Measurements from ENCODE around the gene PCDHGC4.

DNA sequence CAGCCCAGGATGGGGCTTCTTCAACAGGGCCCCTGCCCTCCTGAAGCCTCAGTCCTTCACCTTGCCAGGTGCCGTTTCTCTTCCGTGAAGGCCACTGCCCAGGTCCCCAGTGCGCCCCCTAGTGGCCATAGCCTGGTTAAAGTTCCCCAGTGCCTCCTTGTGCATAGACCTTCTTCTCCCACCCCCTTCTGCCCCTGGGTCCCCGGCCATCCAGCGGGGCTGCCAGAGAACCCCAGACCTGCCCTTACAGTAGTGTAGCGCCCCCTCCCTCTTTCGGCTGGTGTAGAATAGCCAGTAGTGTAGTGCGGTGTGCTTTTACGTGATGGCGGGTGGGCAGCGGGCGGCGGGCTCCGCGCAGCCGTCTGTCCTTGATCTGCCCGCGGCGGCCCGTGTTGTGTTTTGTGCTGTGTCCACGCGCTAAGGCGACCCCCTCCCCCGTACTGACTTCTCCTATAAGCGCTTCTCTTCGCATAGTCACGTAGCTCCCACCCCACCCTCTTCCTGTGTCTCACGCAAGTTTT, 27.6 kb downstream of the PCDHGC4 start:
- TF ChIP-seq, protein P1, sequence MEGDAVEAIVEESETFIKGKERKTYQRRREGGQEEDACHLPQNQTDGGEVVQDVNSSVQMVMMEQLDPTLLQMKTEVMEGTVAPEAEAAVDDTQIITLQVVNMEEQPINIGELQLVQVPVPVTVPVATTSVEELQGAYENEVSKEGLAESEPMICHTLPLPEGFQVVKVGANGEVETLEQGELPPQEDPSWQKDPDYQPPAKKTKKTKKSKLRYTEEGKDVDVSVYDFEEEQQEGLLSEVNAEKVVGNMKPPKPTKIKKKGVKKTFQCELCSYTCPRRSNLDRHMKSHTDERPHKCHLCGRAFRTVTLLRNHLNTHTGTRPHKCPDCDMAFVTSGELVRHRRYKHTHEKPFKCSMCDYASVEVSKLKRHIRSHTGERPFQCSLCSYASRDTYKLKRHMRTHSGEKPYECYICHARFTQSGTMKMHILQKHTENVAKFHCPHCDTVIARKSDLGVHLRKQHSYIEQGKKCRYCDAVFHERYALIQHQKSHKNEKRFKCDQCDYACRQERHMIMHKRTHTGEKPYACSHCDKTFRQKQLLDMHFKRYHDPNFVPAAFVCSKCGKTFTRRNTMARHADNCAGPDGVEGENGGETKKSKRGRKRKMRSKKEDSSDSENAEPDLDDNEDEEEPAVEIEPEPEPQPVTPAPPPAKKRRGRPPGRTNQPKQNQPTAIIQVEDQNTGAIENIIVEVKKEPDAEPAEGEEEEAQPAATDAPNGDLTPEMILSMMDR (IDR thresholded peaks at IDR 0.05; ENCODE audit: low read length), result peak; percentile 97
- no peak for TF ChIP-seq EZH2 (IDR thresholded peaks at IDR 0.05; ENCODE audit: borderline replicate concordance, low read length)

All from OCI-LY1 (cell line).